ENCODE results near the gene USP6NL.

DNA sequence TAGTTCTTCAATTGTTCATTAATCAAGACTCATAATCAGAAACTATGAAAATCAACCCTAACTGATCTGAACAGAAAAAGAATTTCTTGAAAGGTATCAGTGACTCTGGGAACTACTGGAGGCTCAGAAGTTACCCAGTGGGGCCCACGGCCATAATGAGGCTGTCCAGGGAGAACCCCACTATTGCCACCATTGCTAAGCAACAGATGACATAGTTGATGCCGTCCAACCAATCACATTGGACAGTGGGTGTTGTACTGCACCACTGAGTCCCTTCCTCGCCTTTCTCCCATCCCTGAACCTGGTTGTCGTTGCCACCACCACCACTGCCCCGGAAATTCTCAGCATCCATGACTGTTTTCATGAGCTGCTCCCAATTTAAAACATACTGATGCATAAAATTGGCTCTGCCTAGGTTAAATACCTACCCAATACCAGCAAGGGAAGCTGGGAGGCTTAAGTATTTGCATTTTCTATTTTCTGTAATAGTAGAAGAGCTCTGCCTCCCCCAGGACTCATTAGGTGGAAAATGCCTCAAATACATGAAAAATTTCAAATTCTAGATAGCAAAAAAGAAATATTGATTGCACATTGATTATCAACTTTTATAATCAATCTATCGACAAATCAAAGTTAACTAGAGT, 26.7 kb upstream of the USP6NL start:
- TF ChIP-seq EZH2 (IDR thresholded peaks at IDR 0.05; ENCODE audit: borderline replicate concordance, low read depth, low read length, severe bottlenecking), result no peak
- TF ChIP-seq, protein P1, sequence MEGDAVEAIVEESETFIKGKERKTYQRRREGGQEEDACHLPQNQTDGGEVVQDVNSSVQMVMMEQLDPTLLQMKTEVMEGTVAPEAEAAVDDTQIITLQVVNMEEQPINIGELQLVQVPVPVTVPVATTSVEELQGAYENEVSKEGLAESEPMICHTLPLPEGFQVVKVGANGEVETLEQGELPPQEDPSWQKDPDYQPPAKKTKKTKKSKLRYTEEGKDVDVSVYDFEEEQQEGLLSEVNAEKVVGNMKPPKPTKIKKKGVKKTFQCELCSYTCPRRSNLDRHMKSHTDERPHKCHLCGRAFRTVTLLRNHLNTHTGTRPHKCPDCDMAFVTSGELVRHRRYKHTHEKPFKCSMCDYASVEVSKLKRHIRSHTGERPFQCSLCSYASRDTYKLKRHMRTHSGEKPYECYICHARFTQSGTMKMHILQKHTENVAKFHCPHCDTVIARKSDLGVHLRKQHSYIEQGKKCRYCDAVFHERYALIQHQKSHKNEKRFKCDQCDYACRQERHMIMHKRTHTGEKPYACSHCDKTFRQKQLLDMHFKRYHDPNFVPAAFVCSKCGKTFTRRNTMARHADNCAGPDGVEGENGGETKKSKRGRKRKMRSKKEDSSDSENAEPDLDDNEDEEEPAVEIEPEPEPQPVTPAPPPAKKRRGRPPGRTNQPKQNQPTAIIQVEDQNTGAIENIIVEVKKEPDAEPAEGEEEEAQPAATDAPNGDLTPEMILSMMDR (IDR thresholded peaks at IDR 0.05; ENCODE audit: borderline replicate concordance, extremely low read depth, low read length, poor library complexity, severe bottlenecking), result no peak

Measured in DND-41 (cell line).